AG09309 (cell line): ENCODE measurements around the gene CUL2.

Source experiments
- DNase-seq: peaks from one replicate; pipeline ENCODE4 v3.0.0-alpha.2; 2010; ENCODE audit warnings: low read depth
- H3K4me3 ChIP-seq: 2 replicates; pipeline ENCODE4 v1.5.1; 2011; ENCODE audit warnings: mild to moderate bottlenecking, low read depth, low read length, moderate library complexity; ENCODE audit not compliant: control insufficient read depth
- CTCF ChIP-seq: IDR thresholded peaks from 2 replicates; pipeline ENCODE4 v1.5.1; 2011; ENCODE audit warnings: mild to moderate bottlenecking, low read depth, low read length, inconsistent platforms; ENCODE audit not compliant: insufficient read depth, control insufficient read depth; ENCODE audit errors: missing control alignments

Gene CUL2

GRCh38 chr10:35070521-35070920 lies 19.6 kb downstream of the CUL2 start:
- TF ChIP-seq CTCF = no peak
- no peak for DNase-seq
- H3K4me3 ChIP-seq = no peak overlapping the region

GRCh38 chr10:35063837-35064454 lies 26.2 kb downstream of the CUL2 start:
- no peak overlapping the region for H3K4me3 ChIP-seq
- no peak for TF ChIP-seq CTCF
- DNase-seq = no peak

GRCh38 chr10:35059481-35059880 lies 30.7 kb downstream of the CUL2 start:
- TF ChIP-seq CTCF = no peak
- DNase-seq = no peak
- H3K4me3 ChIP-seq = no peak overlapping the region

GRCh38 chr10:35058686-35059085 lies 31.5 kb downstream of the CUL2 start:
- no peak for TF ChIP-seq CTCF
- DNase-seq = no peak
- H3K4me3 ChIP-seq = no peak overlapping the region

GRCh38 chr10:35058134-35058533 lies 32.0 kb downstream of the CUL2 start:
- DNase-seq = peak; percentile 78
- no peak for TF ChIP-seq CTCF
- H3K4me3 ChIP-seq = no peak overlapping the region

GRCh38 chr10:35056686-35057085 lies 33.5 kb downstream of the CUL2 start:
- TF ChIP-seq CTCF = no peak
- no peak for DNase-seq
- no peak overlapping the region for H3K4me3 ChIP-seq

GRCh38 chr10:35056133-35056532 lies 34.0 kb downstream of the CUL2 start:
- TF ChIP-seq CTCF = no peak
- DNase-seq = no peak
- H3K4me3 ChIP-seq = no peak overlapping the region
